ENCODE results near the gene FTH1. TPM values are rescaled to one million over a fixed set of nuclear protein-coding genes. Genes with fewer than 3 reads are reported as not detected.

FTH1 gene
- total and polyA plus RNA-seq, 2 of the 13 experiments (the other 11 are each of a cell fraction or from before 2014, with no cell fraction given): 607 to 760 TPM

DNA sequence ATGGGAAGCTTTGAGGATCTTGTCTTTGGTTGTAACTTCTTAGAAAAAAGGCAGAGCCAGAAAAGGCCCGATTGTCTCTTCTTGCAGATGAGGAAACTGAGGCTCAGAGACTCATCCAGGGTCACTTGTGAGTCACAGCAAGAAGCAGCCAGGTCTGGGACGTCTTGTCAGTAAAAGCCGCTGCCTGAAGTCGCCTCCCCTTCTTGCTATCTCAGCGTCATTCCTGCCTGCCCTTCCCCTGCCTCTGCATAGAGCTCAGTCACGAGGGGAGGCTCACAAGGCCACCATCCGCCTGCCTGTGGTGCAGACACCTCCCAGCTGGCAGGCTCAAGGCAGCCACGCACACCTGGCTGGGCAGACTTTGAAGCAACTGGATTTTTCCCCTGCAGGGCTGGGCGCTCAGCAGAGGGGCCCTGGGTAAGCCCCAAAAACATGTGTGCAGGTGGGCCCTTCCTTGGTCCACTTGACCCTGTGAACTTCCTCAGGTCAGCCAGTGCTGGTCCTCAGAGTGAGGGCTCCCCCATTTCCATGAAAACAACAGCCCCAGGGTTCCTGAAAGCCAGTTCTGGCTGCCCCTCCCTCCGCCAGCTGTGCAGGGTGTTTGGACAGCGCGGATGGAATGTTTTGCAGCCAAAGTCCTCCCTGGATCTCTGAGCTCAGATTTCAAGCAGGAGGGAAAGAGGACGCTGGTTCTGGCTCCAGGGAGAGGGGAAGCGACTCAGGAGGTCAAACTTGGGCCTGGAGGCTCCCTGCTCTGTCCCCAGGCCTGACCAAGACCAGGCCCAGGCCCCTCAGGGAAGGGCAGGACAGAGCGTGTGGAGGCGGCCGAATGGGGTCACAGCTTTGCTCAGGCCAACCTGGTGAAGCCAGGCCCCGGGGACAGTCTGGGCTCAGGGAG lies 44.0 kb downstream of the FTH1 start (continued):
- TF ChIP-seq, protein P1, sequence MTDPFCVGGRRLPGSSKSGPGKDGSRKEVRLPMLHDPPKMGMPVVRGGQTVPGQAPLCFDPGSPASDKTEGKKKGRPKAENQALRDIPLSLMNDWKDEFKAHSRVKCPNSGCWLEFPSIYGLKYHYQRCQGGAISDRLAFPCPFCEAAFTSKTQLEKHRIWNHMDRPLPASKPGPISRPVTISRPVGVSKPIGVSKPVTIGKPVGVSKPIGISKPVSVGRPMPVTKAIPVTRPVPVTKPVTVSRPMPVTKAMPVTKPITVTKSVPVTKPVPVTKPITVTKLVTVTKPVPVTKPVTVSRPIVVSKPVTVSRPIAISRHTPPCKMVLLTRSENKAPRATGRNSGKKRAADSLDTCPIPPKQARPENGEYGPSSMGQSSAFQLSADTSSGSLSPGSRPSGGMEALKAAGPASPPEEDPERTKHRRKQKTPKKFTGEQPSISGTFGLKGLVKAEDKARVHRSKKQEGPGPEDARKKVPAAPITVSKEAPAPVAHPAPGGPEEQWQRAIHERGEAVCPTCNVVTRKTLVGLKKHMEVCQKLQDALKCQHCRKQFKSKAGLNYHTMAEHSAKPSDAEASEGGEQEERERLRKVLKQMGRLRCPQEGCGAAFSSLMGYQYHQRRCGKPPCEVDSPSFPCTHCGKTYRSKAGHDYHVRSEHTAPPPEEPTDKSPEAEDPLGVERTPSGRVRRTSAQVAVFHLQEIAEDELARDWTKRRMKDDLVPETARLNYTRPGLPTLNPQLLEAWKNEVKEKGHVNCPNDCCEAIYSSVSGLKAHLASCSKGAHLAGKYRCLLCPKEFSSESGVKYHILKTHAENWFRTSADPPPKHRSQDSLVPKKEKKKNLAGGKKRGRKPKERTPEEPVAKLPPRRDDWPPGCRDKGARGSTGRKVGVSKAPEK (CRISPR knock-in tag; IDR thresholded peaks at IDR 0.05; ENCODE audit: borderline replicate concordance): peak; percentile 87; the same call in 1 of the 2 replicates
- TF ChIP-seq ZNF263 (CRISPR knock-in tag; IDR thresholded peaks at IDR 0.05) (peak; percentile 93), ZNF292 (CRISPR knock-in tag; IDR thresholded peaks at IDR 0.05; ENCODE audit: borderline replicate concordance, low read depth) (peak; percentile 100), FUBP1 (CRISPR knock-in tag; IDR thresholded peaks at IDR 0.05; ENCODE audit: borderline replicate concordance) (0 out of 2 replicates have a peak, but pooled peaks have one; percentile 59), ZBTB42 (CRISPR knock-in tag; IDR thresholded peaks at IDR 0.05) (peak; percentile 100), ZSCAN12 (CRISPR knock-in tag; IDR thresholded peaks at IDR 0.05) (0 out of 2 replicates have a peak, but pooled peaks have one; percentile 71), FOXA1 (IDR thresholded peaks at IDR 0.05) (no peak), FOXA1 (CRISPR knock-in tag; IDR thresholded peaks at IDR 0.05) (peak; percentile 63), ZNF766 (CRISPR knock-in tag; IDR thresholded peaks at IDR 0.05; ENCODE audit: borderline replicate concordance) (peak; percentile 69; the same call in 1 of the 2 replicates), TRIM24 (CRISPR knock-in tag; IDR thresholded peaks at IDR 0.05) (no peak), ATF5 (CRISPR knock-in tag; IDR thresholded peaks at IDR 0.05; ENCODE audit: low read depth) (no peak), ZNF891 (CRISPR knock-in tag; IDR thresholded peaks at IDR 0.05) (0 out of 2 replicates have a peak, but pooled peaks have one; percentile 22), ISL2 (CRISPR knock-in tag; IDR thresholded peaks at IDR 0.05) (peak; percentile 78; the same call in 1 of the 2 replicates), CBX1 (IDR thresholded peaks at IDR 0.05; ENCODE audit: low read depth) (peak; percentile 38), MEIS1 (CRISPR knock-in tag; IDR thresholded peaks at IDR 0.05; ENCODE audit: borderline replicate concordance) (peak; percentile 18; the same call in 1 of the 2 replicates), ZFP37 (CRISPR knock-in tag; IDR thresholded peaks at IDR 0.05; ENCODE audit: borderline replicate concordance) (0 out of 2 replicates have a peak, but pooled peaks have one; percentile 71), ZNF703 (CRISPR knock-in tag; IDR thresholded peaks at IDR 0.05; ENCODE audit: borderline replicate concordance) (no peak), RXRA (CRISPR knock-in tag; IDR thresholded peaks at IDR 0.05) (0 out of 2 replicates have a peak, but pooled peaks have one; percentile 81), ZNF253 (CRISPR knock-in tag; IDR thresholded peaks at IDR 0.05; ENCODE audit: borderline replicate concordance) (no peak)
- TF ChIP-seq, protein P2, sequence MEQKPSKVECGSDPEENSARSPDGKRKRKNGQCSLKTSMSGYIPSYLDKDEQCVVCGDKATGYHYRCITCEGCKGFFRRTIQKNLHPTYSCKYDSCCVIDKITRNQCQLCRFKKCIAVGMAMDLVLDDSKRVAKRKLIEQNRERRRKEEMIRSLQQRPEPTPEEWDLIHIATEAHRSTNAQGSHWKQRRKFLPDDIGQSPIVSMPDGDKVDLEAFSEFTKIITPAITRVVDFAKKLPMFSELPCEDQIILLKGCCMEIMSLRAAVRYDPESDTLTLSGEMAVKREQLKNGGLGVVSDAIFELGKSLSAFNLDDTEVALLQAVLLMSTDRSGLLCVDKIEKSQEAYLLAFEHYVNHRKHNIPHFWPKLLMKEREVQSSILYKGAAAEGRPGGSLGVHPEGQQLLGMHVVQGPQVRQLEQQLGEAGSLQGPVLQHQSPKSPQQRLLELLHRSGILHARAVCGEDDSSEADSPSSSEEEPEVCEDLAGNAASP (CRISPR knock-in tag; IDR thresholded peaks at IDR 0.05; ENCODE audit: borderline replicate concordance): 0 out of 2 replicates have a peak, but pooled peaks have one; percentile 30

All from HepG2 (cell line).